ENCODE results near the gene ICAM1. TPM values are rescaled to one million over a fixed set of nuclear protein-coding genes. Genes with fewer than 3 reads are reported as not detected.

Gene ICAM1
- total RNA-seq = 45.2 and 46.7 TPM in 2 replicates

GRCh38 chr19:10270616-10271394 is at the start of gene ICAM1:
Gene ICAM1, plus strand, starts transcription at chr19:10271120. Its CDS starts 40 bp downstream, at chr19:10271160.

GRCh38 chr19:10230861-10231611 is 39.9 kb upstream of the ICAM1 start, which contains the start of gene S1PR2:
Gene S1PR2, minus strand, starts transcription at chr19:10231331. Its CDS starts 6,426 bp downstream, at chr19:10224905.

GRCh38 chr19:10251792-10252694 is 18.9 kb upstream of the ICAM1 start, which contains the start of gene MRPL4:
Gene MRPL4, plus strand, starts transcription at chr19:10252214. Its CDS starts 40 bp downstream, at chr19:10252254.

GRCh38 chr19:10286803-10287737 is 16.1 kb downstream of the ICAM1 start, which contains the start of gene ICAM4:
Gene ICAM4, plus strand, starts transcription at chr19:10286955. Its CDS starts 58 bp downstream, at chr19:10287013.

GRCh38 chr19:10289836-10290356 is 19.0 kb downstream of the ICAM1 start, which contains the start of gene ICAM5:
Gene ICAM5, plus strand, starts transcription at chr19:10289952. Its CDS starts 92 bp downstream, at chr19:10290044.

GRCh38 chr19:10309423-10309822 is 38.5 kb downstream of the ICAM1 start, which contains the start of gene ZGLP1:
Gene ZGLP1, minus strand, starts transcription at chr19:10309815.

GRCh38 chr19:10315335-10316214 is 44.7 kb downstream of the ICAM1 start, which contains the start of gene FDX2:
Gene FDX2, minus strand, starts transcription at chr19:10316015. Its CDS starts 19 bp downstream, at chr19:10315996.

GRCh38 chr19:10332965-10333757 is 62.2 kb downstream of the ICAM1 start, which contains the start of gene RAVER1:
Gene RAVER1, minus strand, starts transcription at chr19:10333529. Its CDS starts 22 bp downstream, at chr19:10333507.

Small RNA genes lying within 50 kb of the gene (small RNA-seq; reads per million reads assigned to genes)
- gene AC011511.1 = not detected
- gene AC011511.4 = not detected
- gene MIR4322 = not detected

Other genes starting within 250 kb of the ICAM1 start
- gene SHFL, start 184.8 kb upstream of the ICAM1 start, total RNA-seq = 18.9 and 21.2 TPM in 2 replicates
- gene ANGPTL6, start 168.4 kb upstream of the ICAM1 start, total RNA-seq = 0.33 TPM in 1 of 2 replicates, not detected in the other
- 33.8 and 34.6 TPM in 2 replicates for gene PPAN, start 164.8 kb upstream of the ICAM1 start, total RNA-seq
- 3.0 and 3.3 TPM in 2 replicates for gene P2RY11, start 159.4 kb upstream of the ICAM1 start, total RNA-seq
- 259 and 291 TPM in 2 replicates for gene EIF3G, start 151.2 kb upstream of the ICAM1 start, total RNA-seq
- 40.5 and 65.2 TPM in 2 replicates for gene DNMT1, start 76.2 kb upstream of the ICAM1 start, total RNA-seq
- gene S1PR2, start 39.8 kb upstream of the ICAM1 start, total RNA-seq = 1.6 and 1.7 TPM in 2 replicates
- 56.5 and 57.3 TPM in 2 replicates for gene MRPL4, start 18.9 kb upstream of the ICAM1 start, total RNA-seq
- gene ICAM4, start 15.8 kb downstream of the ICAM1 start, total RNA-seq = 0.33 TPM in 1 of 2 replicates, not detected in the other
- gene ICAM5, start 18.8 kb downstream of the ICAM1 start, total RNA-seq = under 0.01 TPM in 1 of 2 replicates, not detected in the other
- gene ZGLP1, start 38.7 kb downstream of the ICAM1 start, total RNA-seq = 0.33 and 0.38 TPM in 2 replicates
- 8.5 and 15.8 TPM in 2 replicates for gene FDX2, start 44.9 kb downstream of the ICAM1 start, total RNA-seq
- 13.9 and 17.3 TPM in 2 replicates for gene RAVER1, start 62.4 kb downstream of the ICAM1 start, total RNA-seq
- 7.1 and 9.5 TPM in 2 replicates for gene ICAM3, start 68.5 kb downstream of the ICAM1 start, total RNA-seq
- 57.2 and 79.7 TPM in 2 replicates for gene TYK2, start 109.5 kb downstream of the ICAM1 start, total RNA-seq
- gene CDC37, start 132.4 kb downstream of the ICAM1 start, total RNA-seq = 289 and 291 TPM in 2 replicates
- 3.6 and 5.6 TPM in 2 replicates for gene PDE4A, start 149.4 kb downstream of the ICAM1 start, total RNA-seq
- 74.0 and 74.1 TPM in 2 replicates for gene KEAP1, start 232.2 kb downstream of the ICAM1 start, total RNA-seq
- not detected in 2 replicates for gene S1PR5, start 246.3 kb downstream of the ICAM1 start, total RNA-seq